HepG2 (cell line): Measurements from ENCODE around the gene MYO6. TPM values are rescaled to one million over a fixed set of nuclear protein-coding genes. Genes with fewer than 3 reads are reported as not detected.

Experiments used
- ATAC-seq: fragments of 200-7000 bp; cut with Tn5 transposase; 3 replicates; pipeline ENCODE4 v1.9.1; 2020; ENCODE audit warnings: mild to moderate bottlenecking, moderate library complexity
- BruUV-seq: library from RNA; stranded (reverse); fragments of 400-500 nt; replicated peaks from 2 replicates; lab custom pipeline; 2021; lab: Mats Ljungman, UMichigan
- CTCF ChIA-PET: fragments of 300-600 bp; formaldehyde crosslinking; extraction: SDS; loops from one replicate; lab custom pipeline; 2021; ENCODE audit warnings: low total read pairs, inconsistent platforms, low intra/inter-chr PET ratio; lab: Yijun Ruan, JAX
- POLR2A ChIA-PET: fragments of 350-600 bp; sonication (Branson Sonifier 250); formaldehyde crosslinking; loops from one replicate; lab custom pipeline; 2020; ENCODE audit warnings: antibody characterized with exemption, inconsistent platforms; lab: Yijun Ruan, JAX
- DNase-seq: peaks from one replicate; pipeline ENCODE4 v3.0.0-alpha.2; 2015; ENCODE audit warnings: low spot score
- FAIRE-seq: peaks from 3 replicates; lab custom pipeline; 2011; peaks lifted over from hg19 to GRCh38; lab: Jason Lieb, UNC
- H2AFZ ChIP-seq: one replicate; pipeline ENCODE4 v1.6.1; 2011; ENCODE audit warnings: low read length, inconsistent platforms
- H3K27ac ChIP-seq: fragments of 300-600 bp; 3 replicates; pipeline ENCODE4 v1.8.0; 2011; ENCODE audit warnings: mixed run types, mild to moderate bottlenecking, mixed read lengths, low read length, inconsistent platforms; ENCODE audit not compliant: insufficient read depth; ENCODE audit errors: extremely low read length
- H3K27me3 ChIP-seq, 2 experiments: fragments of 200-600 bp in 1 of 2; 2 replicates in 1 of 2; 3 replicates in 1 of 2; pipeline versions ENCODE4 v1.6.0 to v1.8.0; 2011; ENCODE audit warnings: low read length in 2 of 2, mild to moderate bottlenecking in 2 of 2, moderate library complexity in 2 of 2, inconsistent platforms in 1 of 2; ENCODE audit not compliant: insufficient read depth in 2 of 2, control insufficient read depth in 1 of 2
- H3K36me3 ChIP-seq, 2 experiments: fragments of 200-600 bp in 1 of 2; replicated peaks in 1 of 2; 2 replicates in 1 of 2; 3 replicates in 1 of 2; pipeline versions ENCODE4 v1.5.1 to v1.8.0; 2011; ENCODE audit warnings: low read length in 2 of 2, inconsistent platforms in 1 of 2; ENCODE audit not compliant: insufficient read depth in 2 of 2, control insufficient read depth in 1 of 2
- H3K4me1 ChIP-seq: 2 replicates; pipeline ENCODE4 v1.5.1; 2012; ENCODE audit warnings: low read length, inconsistent platforms; ENCODE audit not compliant: insufficient read depth
- H3K4me2 ChIP-seq: 2 replicates; pipeline ENCODE4 v1.6.0; 2011; ENCODE audit warnings: low read depth, low read length, inconsistent platforms
- H3K4me3 ChIP-seq, 3 experiments: fragments of 200-600 bp in 1 of 3; sonication (generic), shearing (Covaris generic) in 1 of 3; replicated peaks in 1 of 3; 2 replicates each; pipeline ENCODE4 v1.5.1; 2011 to 2016; ENCODE audit warnings: low read length in 3 of 3, inconsistent platforms in 2 of 3, low read depth in 2 of 3, mild to moderate bottlenecking in 2 of 3, control low read depth in 1 of 3, mixed read lengths in 1 of 3; ENCODE audit not compliant: insufficient read depth in 1 of 3
- H3K79me2 ChIP-seq: one replicate; pipeline ENCODE4 v1.6.1; 2011; ENCODE audit warnings: low read length, inconsistent platforms; ENCODE audit not compliant: insufficient read depth
- H3K9ac ChIP-seq: 2 replicates; pipeline ENCODE4 v1.6.0; 2011; ENCODE audit warnings: mild to moderate bottlenecking, low read depth, low read length, inconsistent platforms; ENCODE audit not compliant: insufficient read depth
- H3K9me3 ChIP-seq: 2 replicates; pipeline ENCODE4 v1.5.1; 2012; ENCODE audit warnings: mild to moderate bottlenecking, low read length
- H4K20me1 ChIP-seq: 2 replicates; pipeline ENCODE4 v1.6.0; 2011; ENCODE audit warnings: inconsistent platforms, mild to moderate bottlenecking, low read length, moderate library complexity; ENCODE audit not compliant: insufficient read depth
- GATAD2A ChIP-seq: IDR thresholded peaks from 2 replicates; pipeline ENCODE4 v1.6.1; 2016
- MAFK ChIP-seq, 2 experiments: IDR thresholded peaks in 1 of 2; conservative IDR thresholded peaks in 1 of 2; 2 replicates each; pipeline ENCODE4 v1.6.1; 2011; ENCODE audit warnings: improper control_type of control experiment in 2 of 2, low read length in 2 of 2
- PLRG1 ChIP-seq: fragments of 450-650 bp; conservative IDR thresholded peaks from 2 replicates; pipeline ENCODE4 v1.6.1; 2016
- ZNF30 ChIP-seq: sonication (generic); formaldehyde crosslinking; IDR thresholded peaks from 2 replicates; pipeline ENCODE4 v1.5.0; 2020; ENCODE audit warnings: mild to moderate bottlenecking, missing genetic modification reagents
- ZNF572 ChIP-seq: sonication (generic); formaldehyde crosslinking; IDR thresholded peaks from 2 replicates; pipeline ENCODE4 v1.5.1; 2020; ENCODE audit warnings: mild to moderate bottlenecking, missing genetic modification reagents
- ZSCAN30 ChIP-seq: sonication (generic); formaldehyde crosslinking; IDR thresholded peaks from 2 replicates; pipeline ENCODE4 v1.5.0; 2020; ENCODE audit warnings: mild to moderate bottlenecking, missing genetic modification reagents
- WGBS: methylation state at CpG from one replicate; pipeline ENCODE4 v1.1.6; 2017; ENCODE audit warnings: low lambda C conversion rate; 5-methylcytosine and 5-hydroxymethylcytosine counted together
- in situ Hi-C: cut with HindIII; loops from 2 replicates; pipeline ENCODE4 v1.10.0; 2017; ENCODE audit warnings: low pct_unique_long_range_greater_than_20kb; ENCODE audit not compliant: extremely low pct_ligation_motif_present
- intact Hi-C: fragments of 100-400 bp; cut with micrococcal nuclease; formaldehyde crosslinking; loops from one replicate; pipeline ENCODE4 v1.10.0; 2022; ENCODE audit not compliant: unreplicated experiment
- polyA plus RNA-seq, 8 experiments: library from polyadenylated mRNA; depleted of rRNA in 3 of 8; stranded (reverse) in 7 of 8; unstranded in 1 of 8; fragments of >200 nt; fragmentation: Illumina TruSeq in 4 of 8; extraction: Trizol in 4 of 8; gene quantifications; 2 replicates each; pipeline versions ENCODE4 v1.2.1 to v1.2.3, GENCODE V29; 2011 to 2016; ENCODE audit warnings: low read depth in 4 of 8, missing spikeins in 1 of 8, mixed read lengths in 1 of 8; ENCODE audit not compliant: insufficient read depth in 1 of 8
- total RNA-seq, 5 experiments: library from RNA; depleted of rRNA; stranded (reverse); fragments of >200 nt; fragmentation: Illumina TruSeq; extraction: Trizol; gene quantifications; 2 replicates each; pipeline ENCODE4 v1.2.3, GENCODE V29; 2016; ENCODE audit warnings: low read depth in 1 of 5
- TF ChIP-seq, protein P1 (sequence below): sonication (generic); formaldehyde crosslinking; IDR thresholded peaks from 2 replicates; pipeline ENCODE4 v1.5.1; 2020; ENCODE audit warnings: missing genetic modification reagents, mild to moderate bottlenecking, borderline replicate concordance
- TF ChIP-seq, protein P2 (sequence below): sonication (generic); formaldehyde crosslinking; IDR thresholded peaks from 2 replicates; pipeline ENCODE4 v1.9.0; 2021; ENCODE audit warnings: missing genetic modification reagents, borderline replicate concordance

MYO6 gene
- total and polyA plus RNA-seq, 2 of the 13 experiments (the other 11 are each of a cell fraction or from before 2014, with no cell fraction given) = 5.4 to 7.5 TPM

- CTCF ChIA-PET = no interaction called here
Measured at GRCh38 chr6:75775219-75775618, 26.2 kb downstream of the MYO6 start.

GRCh38 chr6:75776461-75776860, 27.4 kb downstream of the MYO6 start:
- Histone ChIP-seq H3K9ac (no peak overlapping the region), H3K4me3 (no peak overlapping the region), H3K36me3 (no peaks in the 10 kb centered on the region), H3K27ac (no peak overlapping the region), H3K4me2 (no peak overlapping the region), H3K27me3 (no peaks in the 10 kb centered on the region), H3K4me1 (0 out of 2 replicates have a peak, but pooled peaks cover 7% of the 10 kb centered on the region), H4K20me1 (no peaks in the 10 kb centered on the region), H3K9me3 (no peaks in the 10 kb centered on the region), H3K79me2 (no peaks in the 10 kb centered on the region), H2AFZ (no peak overlapping the region)
- no peak for DNase-seq
- CTCF ChIA-PET = no interaction called here
- BruUV-seq = no TSS peak
- ATAC-seq = no peak
- FAIRE-seq = no peak
- in situ Hi-C loops (no loop called here), intact Hi-C loops (no loop called here)
- TF ChIP-seq, protein P1, sequence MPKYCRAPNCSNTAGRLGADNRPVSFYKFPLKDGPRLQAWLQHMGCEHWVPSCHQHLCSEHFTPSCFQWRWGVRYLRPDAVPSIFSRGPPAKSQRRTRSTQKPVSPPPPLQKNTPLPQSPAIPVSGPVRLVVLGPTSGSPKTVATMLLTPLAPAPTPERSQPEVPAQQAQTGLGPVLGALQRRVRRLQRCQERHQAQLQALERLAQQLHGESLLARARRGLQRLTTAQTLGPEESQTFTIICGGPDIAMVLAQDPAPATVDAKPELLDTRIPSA (CRISPR knock-in tag) = no peak
- TF ChIP-seq, protein P2, sequence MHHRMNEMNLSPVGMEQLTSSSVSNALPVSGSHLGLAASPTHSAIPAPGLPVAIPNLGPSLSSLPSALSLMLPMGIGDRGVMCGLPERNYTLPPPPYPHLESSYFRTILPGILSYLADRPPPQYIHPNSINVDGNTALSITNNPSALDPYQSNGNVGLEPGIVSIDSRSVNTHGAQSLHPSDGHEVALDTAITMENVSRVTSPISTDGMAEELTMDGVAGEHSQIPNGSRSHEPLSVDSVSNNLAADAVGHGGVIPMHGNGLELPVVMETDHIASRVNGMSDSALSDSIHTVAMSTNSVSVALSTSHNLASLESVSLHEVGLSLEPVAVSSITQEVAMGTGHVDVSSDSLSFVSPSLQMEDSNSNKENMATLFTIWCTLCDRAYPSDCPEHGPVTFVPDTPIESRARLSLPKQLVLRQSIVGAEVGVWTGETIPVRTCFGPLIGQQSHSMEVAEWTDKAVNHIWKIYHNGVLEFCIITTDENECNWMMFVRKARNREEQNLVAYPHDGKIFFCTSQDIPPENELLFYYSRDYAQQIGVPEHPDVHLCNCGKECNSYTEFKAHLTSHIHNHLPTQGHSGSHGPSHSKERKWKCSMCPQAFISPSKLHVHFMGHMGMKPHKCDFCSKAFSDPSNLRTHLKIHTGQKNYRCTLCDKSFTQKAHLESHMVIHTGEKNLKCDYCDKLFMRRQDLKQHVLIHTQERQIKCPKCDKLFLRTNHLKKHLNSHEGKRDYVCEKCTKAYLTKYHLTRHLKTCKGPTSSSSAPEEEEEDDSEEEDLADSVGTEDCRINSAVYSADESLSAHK (CRISPR knock-in tag) = no peak
- TF ChIP-seq ZNF572 (no peak), PLRG1 (no peak), ZSCAN30 (no peak), GATAD2A (CRISPR knock-in tag) (no peak)
- 73% methylated on average over 2 of the region's 2 CpGs for WGBS
- POLR2A ChIA-PET = no interaction called here

More at GRCh38 chr6:75775219-75775618, 26.2 kb downstream of the MYO6 start:
- DNase-seq (no peak), FAIRE-seq (no peak), ATAC-seq (peak; percentile 80)
- Histone ChIP-seq H2AFZ (no peak overlapping the region), H3K4me3 (no peak overlapping the region), H3K27me3 (no peaks in the 10 kb centered on the region), H3K4me2 (no peak overlapping the region), H4K20me1 (no peaks in the 10 kb centered on the region), H3K36me3 (no peaks in the 10 kb centered on the region), H3K9ac (no peak overlapping the region), H3K9me3 (no peaks in the 10 kb centered on the region), H3K79me2 (no peaks in the 10 kb centered on the region), H3K27ac (no peak overlapping the region), H3K4me1 (0 out of 2 replicates have a peak, but pooled peaks cover 7% of the 10 kb centered on the region)
- WGBS = 95% methylated on average over 2 of the region's 3 CpGs
- in situ Hi-C loops (no loop called here), intact Hi-C loops (no loop called here)
- no peak for TF ChIP-seq ZNF30 (CRISPR knock-in tag)
- TF ChIP-seq MAFK (conservative IDR thresholded peaks at IDR 0.05 in 1 of 2, IDR thresholded peaks at IDR 0.05 in 1 of 2; ENCODE audit: low read length in 2 of 2) = peak in 1 of 2 experiments; percentile 23; a peak in 1 of 4 replicates
- POLR2A ChIA-PET = no interaction called here
- no TSS peak for BruUV-seq
